Astrocyte (in vitro differentiated cells and primary cell): ENCODE results near the gene ZCCHC24.

ENCODE experiments used
- CTCF ChIP-seq: IDR thresholded peaks from 2 replicates; pipeline ENCODE4 v1.5.1; 2011; ENCODE audit warnings: low read depth, mild to moderate bottlenecking, inconsistent platforms, low read length, moderate library complexity; ENCODE audit not compliant: insufficient read depth
- EZH2 ChIP-seq: IDR thresholded peaks from 2 replicates; pipeline ENCODE4 v1.6.1; 2012; ENCODE audit warnings: mild to moderate bottlenecking, low read length, inconsistent platforms; ENCODE audit not compliant: insufficient read depth

- TF ChIP-seq CTCF (no peak), EZH2 (no peak)
Measured at GRCh38 chr10:79468015-79468560, 22.7 kb upstream of the ZCCHC24 start.
